ENCODE measurements around the gene ZBTB37. TPM values are rescaled to one million over a fixed set of nuclear protein-coding genes. Genes with fewer than 3 reads are reported as not detected.

ZBTB37 gene
- total RNA-seq: 7.6 and 8.6 TPM in 2 replicates

DNA sequence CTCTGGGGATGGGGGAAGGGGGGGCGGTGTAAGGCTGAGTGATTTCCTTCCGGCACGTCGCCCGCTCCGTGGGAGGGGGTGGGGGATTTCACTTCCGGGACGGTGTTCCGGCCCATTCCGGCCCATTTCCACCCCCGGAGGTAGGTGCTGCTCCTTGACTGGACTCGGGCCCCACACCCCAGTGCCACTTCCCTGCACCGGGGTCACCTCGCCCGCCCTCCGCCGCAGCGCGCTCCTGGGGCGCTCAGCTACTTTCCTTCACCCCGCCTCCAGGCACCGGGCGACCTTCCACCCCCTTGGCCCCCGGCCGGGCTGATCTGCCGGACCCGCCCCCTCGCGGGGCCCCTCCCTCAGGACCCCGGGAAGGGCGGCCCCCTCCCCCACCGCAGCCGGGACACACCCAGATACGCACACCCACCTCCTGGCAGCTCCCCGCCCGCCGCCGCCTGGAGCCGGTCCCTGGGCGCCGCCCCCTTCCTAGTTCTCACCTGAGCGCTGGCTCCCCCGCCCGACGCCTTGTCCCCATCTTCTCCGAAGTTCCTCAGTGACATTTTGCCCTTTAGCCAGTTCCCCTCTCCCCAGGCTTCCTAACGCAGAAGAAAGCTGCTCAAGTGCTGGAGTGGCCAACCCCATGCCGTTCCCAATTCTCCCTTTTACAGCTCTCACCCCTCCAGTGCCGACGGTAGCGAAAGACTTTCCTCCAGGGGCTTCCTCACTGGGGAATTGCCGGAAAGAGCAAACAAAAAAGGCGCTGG, at the start of gene ZBTB37:
Gene ZBTB37, plus strand, starts transcription at position 115 of the 755 bp plus-strand sequence. CDS start 1,846 bp downstream, outside the sequence.

DNA sequence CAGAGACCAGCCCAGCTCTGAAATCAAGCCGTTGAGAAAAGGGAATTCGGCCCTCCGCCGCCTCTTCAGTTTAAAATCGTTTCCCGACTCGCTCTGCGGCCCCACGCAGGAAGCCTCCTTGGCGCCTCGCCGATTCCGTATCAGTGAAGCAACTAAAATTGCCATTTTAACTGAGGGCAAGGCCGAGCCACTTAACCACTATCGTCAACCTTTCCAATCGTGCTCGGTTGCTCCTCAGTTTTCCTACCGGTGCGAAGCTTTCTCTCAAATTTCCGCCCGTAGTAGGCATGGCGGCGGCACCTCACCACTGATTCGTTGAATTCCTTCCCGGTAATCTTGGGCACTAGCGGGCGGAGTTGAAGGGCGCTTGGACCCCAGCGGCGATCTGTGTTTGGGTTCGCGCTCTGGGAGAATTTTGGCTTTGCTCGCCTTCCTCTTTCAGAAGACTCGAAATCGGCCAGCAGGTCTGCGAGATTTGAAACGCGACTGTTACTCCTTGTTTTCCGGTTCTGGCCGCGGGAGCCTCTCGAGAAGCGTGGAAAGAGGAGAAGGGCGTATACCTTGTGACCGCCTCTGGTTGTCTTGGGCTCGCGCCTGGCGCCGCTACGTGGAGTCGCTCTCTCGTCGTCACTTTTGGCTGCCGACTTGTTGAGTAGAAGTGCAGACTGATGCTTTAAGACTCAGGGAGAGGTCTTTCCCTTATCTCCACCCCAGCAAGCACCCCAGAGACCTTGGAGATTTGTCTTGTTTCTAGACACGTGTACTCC, 43.7 kb upstream of the ZBTB37 start, which contains the start of the genes CENPL and DARS2:
Gene CENPL, minus strand, starts transcription at position 569 of the 767 bp plus-strand sequence. CDS start 13,584 bp downstream, outside the sequence.
Gene DARS2, plus strand, starts transcription at position 359 of the 767 bp plus-strand sequence. CDS start 557 bp downstream, outside the sequence.

DNA sequence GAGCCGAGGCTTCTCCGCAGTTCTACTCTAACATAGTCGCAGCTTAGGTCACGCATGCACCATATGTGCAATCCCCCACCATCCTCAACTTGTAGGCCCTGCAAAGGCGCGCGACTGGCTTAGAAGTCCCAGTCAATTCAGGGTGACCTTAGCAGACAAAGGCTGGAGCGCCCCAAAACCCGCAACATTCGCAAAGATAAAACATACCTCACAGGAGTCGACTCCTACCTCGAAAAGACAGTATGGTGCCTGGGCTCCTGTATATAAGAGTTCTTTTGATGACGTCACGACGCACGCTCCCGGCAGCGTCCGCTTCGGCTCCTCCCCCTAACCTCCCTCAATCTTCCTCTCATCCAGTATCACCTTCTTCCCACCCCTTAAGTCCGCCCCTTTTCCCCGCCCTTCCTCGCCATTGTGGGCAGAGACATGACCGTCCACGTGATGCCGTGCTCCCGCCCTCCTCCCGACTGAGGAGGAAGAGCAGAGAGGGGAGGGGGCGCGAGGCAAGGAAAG, 371 bp upstream of the ZBTB37 start, which contains the start of gene GAS5:
Gene GAS5, minus strand, starts transcription at position 237 of the 513 bp plus-strand sequence.

DNA sequence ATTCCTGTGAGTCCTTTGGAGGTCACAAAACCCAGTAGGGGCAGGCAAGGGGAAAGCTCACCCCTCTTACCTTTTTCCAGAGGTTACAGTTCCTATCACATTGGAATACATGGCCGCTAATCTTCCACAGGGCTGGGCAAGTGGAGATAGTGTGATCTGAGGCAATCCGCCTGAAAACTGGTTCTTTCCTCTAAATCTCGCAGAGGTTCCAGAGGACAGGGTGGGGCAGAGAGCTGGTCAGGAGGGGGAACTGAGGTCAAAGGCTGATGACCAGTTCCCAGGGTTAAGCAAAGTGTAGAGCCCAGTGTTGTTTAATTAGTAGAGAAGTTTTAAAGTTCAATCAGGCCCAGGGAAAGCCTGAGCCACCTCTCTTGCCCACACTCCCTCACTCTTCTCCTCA, 49.0 kb downstream of the ZBTB37 start, which contains the start of gene SERPINC1:
Gene SERPINC1, minus strand, starts transcription at position 179 of the 400 bp plus-strand sequence. Its CDS starts 68 bp downstream, at position 111.

Other genes starting within 250 kb of the ZBTB37 start
- not detected in 2 replicates for gene TEX50, start 233.0 kb upstream of the ZBTB37 start, total RNA-seq
- gene ANKRD45, start 198.5 kb upstream of the ZBTB37 start, total RNA-seq: 0.29 and 0.83 TPM in 2 replicates
- gene KLHL20, start 153.4 kb upstream of the ZBTB37 start, total RNA-seq: 41.0 and 52.9 TPM in 2 replicates
- 20.0 and 31.0 TPM in 2 replicates for gene DARS2, start 43.7 kb upstream of the ZBTB37 start, total RNA-seq
- 7.8 and 25.6 TPM in 2 replicates for gene CENPL, start 43.5 kb upstream of the ZBTB37 start, total RNA-seq
- 325 and 387 TPM in 2 replicates for gene GAS5, start 391 bp upstream of the ZBTB37 start, total RNA-seq
- 0.17 TPM in 1 of 2 replicates, not detected in the other for gene SERPINC1, start 48.9 kb downstream of the ZBTB37 start, total RNA-seq
- gene RC3H1, start 154.0 kb downstream of the ZBTB37 start, total RNA-seq: 19.4 and 24.4 TPM in 2 replicates